Measurements from ENCODE around the gene CYFIP1.

- TF ChIP-seq CTCF (IDR thresholded peaks at IDR 0.05 in 2 of 3, conservative IDR thresholded peaks at IDR 0.05 in 1 of 3; ENCODE audit: control insufficient read depth in 2 of 3, extremely low read depth in 1 of 3, insufficient read depth in 1 of 3, low read depth in 3 of 3, low read length in 3 of 3) (no peak), TAF1 (IDR thresholded peaks at IDR 0.05; ENCODE audit: borderline replicate concordance, low read depth, low read length) (no peak)
- TF ChIP-seq, protein P1, sequence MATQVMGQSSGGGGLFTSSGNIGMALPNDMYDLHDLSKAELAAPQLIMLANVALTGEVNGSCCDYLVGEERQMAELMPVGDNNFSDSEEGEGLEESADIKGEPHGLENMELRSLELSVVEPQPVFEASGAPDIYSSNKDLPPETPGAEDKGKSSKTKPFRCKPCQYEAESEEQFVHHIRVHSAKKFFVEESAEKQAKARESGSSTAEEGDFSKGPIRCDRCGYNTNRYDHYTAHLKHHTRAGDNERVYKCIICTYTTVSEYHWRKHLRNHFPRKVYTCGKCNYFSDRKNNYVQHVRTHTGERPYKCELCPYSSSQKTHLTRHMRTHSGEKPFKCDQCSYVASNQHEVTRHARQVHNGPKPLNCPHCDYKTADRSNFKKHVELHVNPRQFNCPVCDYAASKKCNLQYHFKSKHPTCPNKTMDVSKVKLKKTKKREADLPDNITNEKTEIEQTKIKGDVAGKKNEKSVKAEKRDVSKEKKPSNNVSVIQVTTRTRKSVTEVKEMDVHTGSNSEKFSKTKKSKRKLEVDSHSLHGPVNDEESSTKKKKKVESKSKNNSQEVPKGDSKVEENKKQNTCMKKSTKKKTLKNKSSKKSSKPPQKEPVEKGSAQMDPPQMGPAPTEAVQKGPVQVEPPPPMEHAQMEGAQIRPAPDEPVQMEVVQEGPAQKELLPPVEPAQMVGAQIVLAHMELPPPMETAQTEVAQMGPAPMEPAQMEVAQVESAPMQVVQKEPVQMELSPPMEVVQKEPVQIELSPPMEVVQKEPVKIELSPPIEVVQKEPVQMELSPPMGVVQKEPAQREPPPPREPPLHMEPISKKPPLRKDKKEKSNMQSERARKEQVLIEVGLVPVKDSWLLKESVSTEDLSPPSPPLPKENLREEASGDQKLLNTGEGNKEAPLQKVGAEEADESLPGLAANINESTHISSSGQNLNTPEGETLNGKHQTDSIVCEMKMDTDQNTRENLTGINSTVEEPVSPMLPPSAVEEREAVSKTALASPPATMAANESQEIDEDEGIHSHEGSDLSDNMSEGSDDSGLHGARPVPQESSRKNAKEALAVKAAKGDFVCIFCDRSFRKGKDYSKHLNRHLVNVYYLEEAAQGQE (IDR thresholded peaks at IDR 0.05; ENCODE audit: low read depth, low read length) = no peak
These were observed 78.1 kb downstream of the CYFIP1 start for GRCh38 chr15:22902046-22902445.

Measured in GM12878 (cell line).